ENCODE data around the gene FBXO24.
"Not testable (repeated sequence)": the region's sequence is repeated elsewhere in the genome, so short reads cannot be mapped to it uniquely, and the experiment has no call there.

- not testable (repeated sequence) for TF ChIP-seq CTCF, POLR2AphosphoS5, EP300 (IDR thresholded peaks at IDR 0.05)
Measured at GRCh38 chr7:100536695-100537094, 49.4 kb upstream of the FBXO24 start.

Data from stomach (tissue), 4 donors.